ENCODE results near the gene LRRC73. TPM values are rescaled to one million over a fixed set of nuclear protein-coding genes. Genes with fewer than 3 reads are reported as not detected.
"Not testable (repeated sequence)": the region's sequence is repeated elsewhere in the genome, so short reads cannot be mapped to it uniquely, and the experiment has no call there.

LRRC73 gene
- total RNA-seq = 0.13 and 0.26 TPM in 2 replicates

- no peak for FAIRE-seq
- Histone ChIP-seq H3K4me3 (ENCODE audit: low read depth, low read length) (peak within 1 kb of the TSS; percentile 49), H3K36me3 (ENCODE audit: control insufficient read depth, insufficient read depth, low read length) (peaks cover 25% of the 10 kb centered on the region), H3K27me3 (ENCODE audit: control insufficient read depth, insufficient read depth, low read length) (no peaks in the 10 kb centered on the region)
- no peak for DNase-seq (ENCODE audit: low read depth)
- TF ChIP-seq CTCF (IDR thresholded peaks at IDR 0.05; ENCODE audit: insufficient read depth, low read length, severe bottlenecking) = no peak
These were observed at the start of gene LRRC73 for GRCh38 chr6:43509984-43510826. Gene LRRC73, minus strand, starts transcription at chr6:43510346. Its CDS starts 561 bp downstream, at chr6:43509785.

GRCh38 chr6:43559328-43559727 lies 49.2 kb upstream of the LRRC73 start:
- peaks cover 23% of the 10 kb centered on the region for H3K36me3 ChIP-seq (ENCODE audit: control insufficient read depth, insufficient read depth, low read length)
- no peak for TF ChIP-seq CTCF (IDR thresholded peaks at IDR 0.05; ENCODE audit: insufficient read depth, low read length, severe bottlenecking)
- no peaks in the 10 kb centered on the region for H3K27me3 ChIP-seq (ENCODE audit: control insufficient read depth, insufficient read depth, low read length)
- no peak for FAIRE-seq
- DNase-seq (ENCODE audit: low read depth) = no peak
- no peak overlapping the region for H3K4me3 ChIP-seq (ENCODE audit: low read depth, low read length)

GRCh38 chr6:43557620-43558019 lies 47.5 kb upstream of the LRRC73 start:
- peaks cover 20% of the 10 kb centered on the region for H3K36me3 ChIP-seq (ENCODE audit: control insufficient read depth, insufficient read depth, low read length)
- DNase-seq (ENCODE audit: low read depth); FAIRE-seq; H3K4me3 ChIP-seq (ENCODE audit: low read depth, low read length); H3K27me3 ChIP-seq (ENCODE audit: control insufficient read depth, insufficient read depth, low read length): not testable (repeated sequence)

- H3K36me3 ChIP-seq (ENCODE audit: control insufficient read depth, insufficient read depth, low read length) = peaks cover 24% of the 10 kb centered on the region
These were observed 37.1 kb upstream of the LRRC73 start for GRCh38 chr6:43547222-43547621.

GRCh38 chr6:43544461-43544860 lies 34.3 kb upstream of the LRRC73 start:
- Histone ChIP-seq H3K4me3 (ENCODE audit: low read depth, low read length) (no peak overlapping the region), H3K27me3 (ENCODE audit: control insufficient read depth, insufficient read depth, low read length) (no peaks in the 10 kb centered on the region), H3K36me3 (ENCODE audit: control insufficient read depth, insufficient read depth, low read length) (peaks cover 15% of the 10 kb centered on the region)
- DNase-seq (ENCODE audit: low read depth) (no peak), FAIRE-seq (no peak)
- no peak for TF ChIP-seq CTCF (IDR thresholded peaks at IDR 0.05; ENCODE audit: insufficient read depth, low read length, severe bottlenecking)

More at GRCh38 chr6:43547222-43547621, 37.1 kb upstream of the LRRC73 start:
- FAIRE-seq (no peak), DNase-seq (ENCODE audit: low read depth) (no peak)
- no peak for TF ChIP-seq CTCF (IDR thresholded peaks at IDR 0.05; ENCODE audit: insufficient read depth, low read length, severe bottlenecking)
- no peaks in the 10 kb centered on the region for H3K27me3 ChIP-seq (ENCODE audit: control insufficient read depth, insufficient read depth, low read length)
- H3K4me3 ChIP-seq (ENCODE audit: low read depth, low read length) = no peak overlapping the region

- Histone ChIP-seq H3K36me3 (ENCODE audit: control insufficient read depth, insufficient read depth, low read length) (peaks cover 9% of the 10 kb centered on the region), H3K27me3 (ENCODE audit: control insufficient read depth, insufficient read depth, low read length) (no peaks in the 10 kb centered on the region), H3K4me3 (ENCODE audit: low read depth, low read length) (no peak overlapping the region)
- DNase-seq (ENCODE audit: low read depth) (no peak), FAIRE-seq (no peak)
- no peak for TF ChIP-seq CTCF (IDR thresholded peaks at IDR 0.05; ENCODE audit: insufficient read depth, low read length, severe bottlenecking)
These were observed 31.8 kb upstream of the LRRC73 start for GRCh38 chr6:43541774-43542471.

Measured in bronchial epithelial cell (primary cell).